Osteocyte (in vitro differentiated cells): ENCODE measurements around the gene CYP24A1. TPM values are rescaled to one million over a fixed set of nuclear protein-coding genes. Genes with fewer than 3 reads are reported as not detected.

Experiments
- DNase-seq: peaks from one replicate; pipeline ENCODE4 v3.0.0; 2021; ENCODE audit warnings: mixed read lengths; ENCODE audit not compliant: unreplicated experiment; ENCODE audit errors: extremely low spot score
- H3K27ac Mint-ChIP-seq: one replicate; pipeline ENCODE4 v1.8.0; 2021; ENCODE audit warnings: mild to moderate bottlenecking, mixed read lengths; ENCODE audit not compliant: unreplicated experiment
- H3K27me3 Mint-ChIP-seq: one replicate; pipeline ENCODE4 v1.8.0; 2021; ENCODE audit warnings: mixed read lengths; ENCODE audit not compliant: unreplicated experiment
- H3K36me3 Mint-ChIP-seq: one replicate; pipeline ENCODE4 v1.8.0; 2021; ENCODE audit warnings: mixed read lengths; ENCODE audit not compliant: unreplicated experiment
- H3K4me1 Mint-ChIP-seq: one replicate; pipeline ENCODE4 v1.8.0; 2021; ENCODE audit warnings: mixed read lengths; ENCODE audit not compliant: unreplicated experiment
- H3K4me3 Mint-ChIP-seq: one replicate; pipeline ENCODE4 v1.8.0; 2021; ENCODE audit warnings: mild to moderate bottlenecking, moderate library complexity, mixed read lengths; ENCODE audit not compliant: unreplicated experiment
- H3K9me3 Mint-ChIP-seq: one replicate; pipeline ENCODE4 v1.8.0; 2021; ENCODE audit warnings: mixed read lengths; ENCODE audit not compliant: unreplicated experiment
- total RNA-seq: library from RNA; stranded (reverse); gene quantifications from 2 replicates; pipeline ENCODE4 v1.2.1, GENCODE V29; 2021
- TF ChIP-seq, protein P1 (sequence below): fragments of 200-600 bp; sonication (generic); IDR thresholded peaks from 2 replicates; pipeline ENCODE4 v1.5.0; 2021; ENCODE audit warnings: antibody characterized with exemption, mild to moderate bottlenecking, moderate library complexity

CYP24A1 gene
- total RNA-seq, 1 donor from 2014 or later = not detected

DNA sequence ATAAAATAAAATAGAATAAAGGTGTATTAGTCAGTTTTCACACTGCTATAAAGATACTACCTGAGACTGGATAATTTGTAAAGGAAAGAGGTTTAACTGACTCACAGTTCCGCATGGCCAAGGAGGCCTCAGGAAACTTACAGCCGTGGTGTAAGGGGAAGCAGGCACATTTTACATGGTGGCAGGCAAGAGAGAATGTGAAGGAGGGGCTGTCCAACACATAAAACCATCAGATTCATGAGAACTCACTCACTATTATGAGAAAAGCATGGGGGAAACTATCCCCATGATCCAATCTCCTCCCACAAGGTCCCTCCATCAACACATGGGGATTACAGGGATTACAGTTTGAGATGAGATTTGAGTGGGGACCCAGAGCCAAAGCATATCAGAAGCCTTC, 62.3 kb downstream of the CYP24A1 start:
- H3K27ac Mint-ChIP-seq = no peak overlapping the region
- TF ChIP-seq, protein P1, sequence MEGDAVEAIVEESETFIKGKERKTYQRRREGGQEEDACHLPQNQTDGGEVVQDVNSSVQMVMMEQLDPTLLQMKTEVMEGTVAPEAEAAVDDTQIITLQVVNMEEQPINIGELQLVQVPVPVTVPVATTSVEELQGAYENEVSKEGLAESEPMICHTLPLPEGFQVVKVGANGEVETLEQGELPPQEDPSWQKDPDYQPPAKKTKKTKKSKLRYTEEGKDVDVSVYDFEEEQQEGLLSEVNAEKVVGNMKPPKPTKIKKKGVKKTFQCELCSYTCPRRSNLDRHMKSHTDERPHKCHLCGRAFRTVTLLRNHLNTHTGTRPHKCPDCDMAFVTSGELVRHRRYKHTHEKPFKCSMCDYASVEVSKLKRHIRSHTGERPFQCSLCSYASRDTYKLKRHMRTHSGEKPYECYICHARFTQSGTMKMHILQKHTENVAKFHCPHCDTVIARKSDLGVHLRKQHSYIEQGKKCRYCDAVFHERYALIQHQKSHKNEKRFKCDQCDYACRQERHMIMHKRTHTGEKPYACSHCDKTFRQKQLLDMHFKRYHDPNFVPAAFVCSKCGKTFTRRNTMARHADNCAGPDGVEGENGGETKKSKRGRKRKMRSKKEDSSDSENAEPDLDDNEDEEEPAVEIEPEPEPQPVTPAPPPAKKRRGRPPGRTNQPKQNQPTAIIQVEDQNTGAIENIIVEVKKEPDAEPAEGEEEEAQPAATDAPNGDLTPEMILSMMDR = no peak
- no peak for DNase-seq
- H3K9me3 Mint-ChIP-seq = no peaks in the 10 kb centered on the region
- H3K36me3 Mint-ChIP-seq = no peaks in the 10 kb centered on the region
- peaks cover 12% of the 10 kb centered on the region for H3K27me3 Mint-ChIP-seq
- H3K4me1 Mint-ChIP-seq = no peaks in the 10 kb centered on the region
- no peak overlapping the region for H3K4me3 Mint-ChIP-seq

DNA sequence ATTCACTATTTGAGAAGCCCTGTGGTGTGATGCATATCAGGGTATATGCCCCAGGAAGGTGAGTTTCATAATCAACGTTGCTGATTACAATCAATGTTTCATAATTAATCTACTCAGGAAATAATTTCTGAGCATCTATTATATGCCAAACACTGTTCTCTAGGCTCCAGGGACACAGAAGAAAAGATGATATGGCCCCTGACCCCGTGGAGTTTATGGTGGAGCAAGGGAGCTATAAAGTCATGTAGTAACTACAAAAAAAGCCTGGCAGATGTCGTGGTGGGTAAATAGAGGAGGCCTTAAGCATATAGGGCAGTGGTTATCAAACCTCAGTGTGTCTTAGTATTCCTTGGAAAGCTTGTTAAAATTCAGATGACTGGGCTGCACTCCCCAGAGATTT, 63.3 kb downstream of the CYP24A1 start:
- no peak overlapping the region for H3K27ac Mint-ChIP-seq

DNA sequence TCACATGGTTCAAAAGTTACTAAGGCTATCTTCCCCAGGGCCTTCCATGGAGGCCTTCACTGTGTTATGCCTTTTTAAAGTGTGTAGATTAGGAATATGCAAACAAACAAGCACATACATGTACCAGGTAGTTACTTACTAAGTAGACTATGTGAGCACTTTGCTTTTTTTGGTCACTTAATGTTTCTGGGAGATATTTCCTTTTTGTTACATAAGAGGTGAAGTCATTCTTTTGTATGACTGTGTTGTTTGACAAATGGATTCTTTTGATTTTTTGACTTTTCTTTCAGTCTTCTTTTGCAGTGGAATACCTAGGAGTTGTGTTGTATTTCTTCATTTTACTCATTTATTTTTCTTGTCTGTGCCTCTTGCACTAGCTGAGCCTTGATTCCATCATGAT, 63.7 kb downstream of the CYP24A1 start:
- no peaks in the 10 kb centered on the region for H3K36me3 Mint-ChIP-seq
- TF ChIP-seq, protein P1 = no peak
- H3K4me1 Mint-ChIP-seq = no peaks in the 10 kb centered on the region
- peaks cover 20% of the 10 kb centered on the region for H3K27me3 Mint-ChIP-seq
- no peak for DNase-seq
- no peak overlapping the region for H3K4me3 Mint-ChIP-seq
- H3K27ac Mint-ChIP-seq = no peak overlapping the region
- no peaks in the 10 kb centered on the region for H3K9me3 Mint-ChIP-seq

More for the DNA sequence above, 63.3 kb downstream of the CYP24A1 start:
- H3K27me3 Mint-ChIP-seq = peaks cover 16% of the 10 kb centered on the region
- H3K4me1 Mint-ChIP-seq = no peaks in the 10 kb centered on the region
- H3K36me3 Mint-ChIP-seq = no peaks in the 10 kb centered on the region
- no peaks in the 10 kb centered on the region for H3K9me3 Mint-ChIP-seq
- TF ChIP-seq, protein P1 = no peak
- no peak overlapping the region for H3K4me3 Mint-ChIP-seq
- no peak for DNase-seq

DNA sequence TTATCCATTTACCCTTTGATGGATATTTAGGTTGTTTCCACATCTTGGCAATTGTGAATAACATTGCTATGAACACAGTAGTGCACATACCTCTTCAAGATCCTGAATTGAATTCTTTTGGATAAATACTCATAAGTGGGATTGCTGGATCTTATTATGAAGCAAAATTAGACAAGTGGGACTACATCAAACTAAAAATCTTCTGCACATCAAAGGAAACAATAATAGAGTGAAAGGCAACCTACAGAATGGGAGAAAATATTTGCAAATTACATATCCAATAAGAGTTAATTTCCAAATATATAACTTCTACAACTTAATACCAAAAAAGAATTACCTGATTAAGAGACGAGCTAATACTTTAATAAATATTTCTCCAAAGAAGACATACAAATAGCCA, 65.0 kb downstream of the CYP24A1 start:
- Mint-ChIP-seq H3K9me3 (no peaks in the 10 kb centered on the region), H3K4me3 (no peak overlapping the region), H3K36me3 (no peaks in the 10 kb centered on the region), H3K27ac (no peak overlapping the region), H3K4me1 (no peaks in the 10 kb centered on the region), H3K27me3 (peaks cover 22% of the 10 kb centered on the region)
- TF ChIP-seq, protein P1 = no peak
- no peak for DNase-seq

DNA sequence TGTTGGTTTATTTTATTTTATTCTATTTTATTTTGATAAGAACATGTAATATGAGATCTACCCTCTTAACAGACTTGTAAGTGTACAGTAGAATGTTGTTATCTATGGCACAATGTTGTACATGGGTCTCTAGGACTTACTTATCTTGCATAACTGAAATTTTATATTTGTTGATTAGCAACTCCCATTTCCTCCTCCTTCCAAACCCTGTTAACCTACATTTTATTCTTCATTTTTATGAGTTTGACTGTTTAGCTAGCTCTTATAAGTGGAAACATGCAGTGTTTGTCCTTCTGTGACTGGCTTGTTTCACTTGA, 65.5 kb downstream of the CYP24A1 start:
- TF ChIP-seq, protein P1 = no peak
- Mint-ChIP-seq H3K9me3 (no peaks in the 10 kb centered on the region), H3K4me1 (no peaks in the 10 kb centered on the region), H3K4me3 (no peak overlapping the region), H3K27ac (no peak overlapping the region), H3K27me3 (peaks cover 24% of the 10 kb centered on the region), H3K36me3 (no peaks in the 10 kb centered on the region)
- DNase-seq = no peak
